ENCODE results near the gene UBIAD1. TPM values are rescaled to one million over a fixed set of nuclear protein-coding genes. Genes with fewer than 3 reads are reported as not detected.

The UBIAD1 gene
- total RNA-seq, 8 experiments from 2014 or later = 12.8 to 20.7 (median 16.2) TPM

Other genes with a start within 250 kb of the UBIAD1 start
- gene MASP2, start 226.0 kb upstream of the UBIAD1 start, total RNA-seq = 1 to 10 TPM; 1.2 to 5.9 (median 3.2) TPM
- 100 to 1,000 TPM in 3 of 8 experiments, 10 to 100 TPM in 5; 42.6 to 256 (median 75.3) TPM for gene SRM, start 213.2 kb upstream of the UBIAD1 start, total RNA-seq
- 10 to 100 TPM; 39.0 to 88.7 (median 57.9) TPM for gene EXOSC10, start 173.3 kb upstream of the UBIAD1 start, total RNA-seq
- gene ANGPTL7, start 83.8 kb upstream of the UBIAD1 start, total RNA-seq = 1 to 10 TPM in 3 of 8 experiments, under 1 TPM in 5; 0.16 to 4.7 (median 0.68) TPM
- 10 to 100 TPM; 27.9 to 59.9 (median 51.2) TPM for gene MTOR, start 10.6 kb upstream of the UBIAD1 start, total RNA-seq
- gene DISP3, start 206.0 kb downstream of the UBIAD1 start, total RNA-seq = 10 to 100 TPM in 4 of 8 experiments, 1 to 10 TPM in 1, under 1 TPM in 3; 0.18 to 23.4 (median 8.5) TPM

All from motor neuron (in vitro differentiated cells).